ENCODE data around the gene HCN4. TPM values are rescaled to one million over a fixed set of nuclear protein-coding genes. Genes with fewer than 3 reads are reported as not detected.

Gene HCN4
- total RNA-seq, 1 experiment from 2014 or later, result not detected

GRCh38 chr15:73387507-73388255 is 18.9 kb upstream of the HCN4 start:
- Histone ChIP-seq H3K9me3 (replicated peaks) (no peaks in the 10 kb centered on the region), H3K4me1 (no peaks in the 10 kb centered on the region), H3K27ac (no peak overlapping the region), H3K36me3 (no peaks in the 10 kb centered on the region), H3K27me3 (peaks cover 3% of the 10 kb centered on the region; the same call in 1 of the 2 replicates), H3K4me3 (no peak overlapping the region)
- DNase-seq, result no peak

DNA sequence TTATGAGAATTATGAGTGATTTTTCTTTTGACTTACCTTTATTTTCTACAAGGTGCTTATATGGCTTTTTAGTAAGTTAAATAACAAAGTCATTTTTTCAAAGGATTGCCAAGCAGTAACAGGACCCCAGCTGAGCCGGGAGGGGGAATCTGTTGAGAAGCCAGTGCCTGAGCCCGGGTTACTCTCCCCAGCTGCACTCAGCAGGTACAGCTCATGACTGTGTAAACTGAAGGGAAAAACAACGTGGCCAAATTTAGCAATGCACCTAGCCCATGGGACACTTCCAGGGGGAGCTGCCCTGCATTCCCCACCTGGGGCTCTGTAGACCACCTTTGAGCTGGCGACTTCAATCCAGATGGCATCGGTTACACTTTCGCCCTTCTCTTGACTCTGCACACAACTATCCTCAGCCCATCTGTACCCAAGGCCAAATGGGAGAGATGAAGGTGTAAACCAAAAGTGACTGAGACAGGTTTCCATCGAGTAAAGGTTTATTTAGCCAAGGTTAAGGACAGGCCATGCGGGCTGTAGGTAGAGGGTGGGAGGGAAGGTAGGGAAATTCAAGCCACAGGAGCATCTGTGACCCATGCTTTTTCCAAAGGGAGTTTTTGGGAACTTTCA is 18.2 kb upstream of the HCN4 start:
- Histone ChIP-seq H3K27ac (no peak overlapping the region), H3K4me3 (no peak overlapping the region), H3K36me3 (no peaks in the 10 kb centered on the region), H3K4me1 (no peaks in the 10 kb centered on the region; the same call in 1 of the 2 replicates), H3K9me3 (replicated peaks) (no peaks in the 10 kb centered on the region), H3K27me3 (peaks cover 3% of the 10 kb centered on the region; the same call in 1 of the 2 replicates)
- no peak for DNase-seq

GRCh38 chr15:73386238-73386637 is 17.5 kb upstream of the HCN4 start:
- Histone ChIP-seq H3K4me3 (no peak overlapping the region), H3K36me3 (no peaks in the 10 kb centered on the region), H3K9me3 (replicated peaks) (no peaks in the 10 kb centered on the region), H3K27me3 (peaks cover 3% of the 10 kb centered on the region; the same call in 1 of the 2 replicates), H3K27ac (no peak overlapping the region), H3K4me1 (no peaks in the 10 kb centered on the region; the same call in 1 of the 2 replicates)
- no peak for DNase-seq

DNA sequence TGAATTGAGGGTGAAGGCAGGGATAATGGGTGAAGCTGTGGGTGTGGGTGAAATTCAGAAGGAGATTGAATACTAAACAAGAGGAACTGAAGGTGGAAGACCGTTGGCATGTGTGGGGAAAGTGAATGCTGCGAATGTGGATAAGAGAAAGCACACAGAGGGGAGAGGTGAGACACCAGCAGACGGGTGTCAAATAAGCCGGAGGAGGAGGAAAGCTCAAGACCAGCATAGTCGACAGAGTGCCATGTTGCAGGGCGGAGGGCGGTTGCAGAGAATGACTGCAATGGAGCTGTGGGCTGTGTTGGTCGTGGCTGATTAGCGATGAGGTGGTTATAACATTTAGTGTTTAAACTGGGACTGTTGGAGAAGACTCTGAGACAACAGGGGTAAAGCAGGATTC is 16.4 kb upstream of the HCN4 start:
- H3K9me3 ChIP-seq (replicated peaks), result no peaks in the 10 kb centered on the region
- H3K4me3 ChIP-seq, result no peak overlapping the region
- no peaks in the 10 kb centered on the region; the same call in 1 of the 2 replicates for H3K4me1 ChIP-seq
- H3K27ac ChIP-seq, result no peak overlapping the region
- DNase-seq, result no peak
- peaks cover 3% of the 10 kb centered on the region; the same call in 1 of the 2 replicates for H3K27me3 ChIP-seq
- H3K36me3 ChIP-seq, result no peaks in the 10 kb centered on the region

GRCh38 chr15:73383310-73384189 is 14.8 kb upstream of the HCN4 start:
- no peak overlapping the region for H3K4me3 ChIP-seq
- H3K36me3 ChIP-seq, result no peaks in the 10 kb centered on the region
- no peaks in the 10 kb centered on the region for H3K9me3 ChIP-seq (replicated peaks)
- no peaks in the 10 kb centered on the region; the same call in 1 of the 2 replicates for H3K4me1 ChIP-seq
- H3K27me3 ChIP-seq, result peaks cover 3% of the 10 kb centered on the region; the same call in 1 of the 2 replicates
- H3K27ac ChIP-seq, result no peak overlapping the region
- no peak for DNase-seq

GRCh38 chr15:73382115-73382514 is 13.4 kb upstream of the HCN4 start:
- Histone ChIP-seq H3K4me1 (no peaks in the 10 kb centered on the region; the same call in 1 of the 2 replicates), H3K36me3 (no peaks in the 10 kb centered on the region), H3K27me3 (peaks cover 3% of the 10 kb centered on the region; the same call in 1 of the 2 replicates), H3K4me3 (no peak overlapping the region), H3K9me3 (replicated peaks) (no peaks in the 10 kb centered on the region), H3K27ac (no peak overlapping the region)
- no peak for DNase-seq

DNA sequence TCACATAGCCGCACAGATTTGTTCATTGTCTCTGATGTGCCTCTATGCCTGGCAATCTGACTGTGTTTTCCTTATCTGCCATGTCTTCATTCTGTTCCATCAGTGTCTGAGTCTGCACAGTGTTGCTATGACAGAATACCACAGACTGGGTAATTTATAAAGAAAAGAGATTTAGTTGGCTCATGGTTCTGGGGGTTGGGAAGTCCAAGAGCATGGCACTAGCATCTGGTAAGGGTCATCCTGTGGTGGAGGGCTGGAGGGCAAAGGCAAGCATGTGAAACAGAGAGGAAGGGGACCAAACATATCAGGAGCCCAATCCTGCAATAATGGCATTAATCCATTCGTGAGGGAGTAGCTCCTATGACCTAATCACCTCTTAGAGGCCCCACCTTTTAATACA is 11.9 kb upstream of the HCN4 start:
- DNase-seq, result no peak
- no peaks in the 10 kb centered on the region for H3K36me3 ChIP-seq
- H3K4me3 ChIP-seq, result no peak overlapping the region
- H3K27me3 ChIP-seq, result no peaks in the 10 kb centered on the region
- H3K27ac ChIP-seq, result no peak overlapping the region
- no peaks in the 10 kb centered on the region; the same call in 1 of the 2 replicates for H3K4me1 ChIP-seq
- no peaks in the 10 kb centered on the region for H3K9me3 ChIP-seq (replicated peaks)

GRCh38 chr15:73378089-73378488 is 9.3 kb upstream of the HCN4 start:
- Histone ChIP-seq H3K4me3 (no peak overlapping the region), H3K4me1 (no peaks in the 10 kb centered on the region; the same call in 1 of the 2 replicates), H3K27ac (no peak overlapping the region), H3K9me3 (replicated peaks) (no peaks in the 10 kb centered on the region), H3K36me3 (no peaks in the 10 kb centered on the region), H3K27me3 (no peaks in the 10 kb centered on the region)
- DNase-seq, result no peak

DNA sequence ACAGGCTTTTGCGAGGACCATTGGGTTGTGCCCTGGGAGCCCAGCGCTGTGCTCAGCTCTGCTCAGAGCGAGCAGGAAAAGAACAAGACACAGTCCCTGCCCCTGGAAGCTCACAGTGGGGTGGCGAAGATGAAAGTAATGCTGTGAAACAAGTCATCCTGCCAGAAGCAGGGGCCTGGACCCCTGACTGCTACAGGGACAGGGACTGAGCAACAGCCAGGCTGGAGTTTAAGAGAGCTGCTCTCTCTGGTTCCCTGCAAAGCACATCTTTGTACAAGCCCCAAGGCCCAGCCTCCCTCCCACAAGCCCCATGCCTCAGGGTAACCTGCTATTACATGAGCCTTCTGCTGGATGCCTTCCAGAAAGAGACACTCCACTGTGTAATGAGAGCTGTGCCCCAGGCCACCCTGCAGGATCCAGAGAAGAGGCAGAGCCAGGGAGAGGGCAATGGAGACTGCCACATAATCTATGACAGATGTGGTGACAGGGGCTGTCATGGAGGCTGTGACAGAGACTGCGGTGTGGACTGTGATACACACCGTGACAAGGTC is 7.1 kb upstream of the HCN4 start:
- Histone ChIP-seq H3K9me3 (replicated peaks) (no peaks in the 10 kb centered on the region), H3K4me1 (no peaks in the 10 kb centered on the region), H3K4me3 (no peak overlapping the region), H3K27ac (no peak overlapping the region), H3K27me3 (no peaks in the 10 kb centered on the region), H3K36me3 (no peaks in the 10 kb centered on the region)
- DNase-seq, result peak; percentile 18 to 26

DNA sequence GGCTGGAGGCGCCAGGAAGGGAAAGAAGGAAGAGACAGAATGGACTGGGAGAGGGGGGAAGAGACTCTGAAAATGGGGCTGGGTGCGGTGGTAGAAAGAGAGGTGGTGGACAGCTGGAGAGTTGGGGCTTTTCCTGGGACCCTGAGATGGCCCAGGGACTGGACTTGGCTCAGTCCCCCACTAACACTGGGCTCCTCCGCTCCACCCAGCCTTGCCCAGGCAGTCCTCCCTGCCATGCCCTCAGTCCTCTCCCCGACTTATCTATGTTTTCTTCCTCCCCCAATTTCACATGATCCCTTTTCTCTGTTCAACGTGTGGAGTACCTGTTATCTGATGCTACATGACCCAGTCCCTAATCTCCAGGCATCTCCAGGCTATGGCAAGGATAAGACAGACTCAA is 6.3 kb upstream of the HCN4 start:
- no peaks in the 10 kb centered on the region for H3K27me3 ChIP-seq
- no peak overlapping the region for H3K4me3 ChIP-seq
- no peak for DNase-seq
- H3K27ac ChIP-seq, result no peak overlapping the region
- no peaks in the 10 kb centered on the region for H3K9me3 ChIP-seq (replicated peaks)
- H3K36me3 ChIP-seq, result no peaks in the 10 kb centered on the region
- no peaks in the 10 kb centered on the region for H3K4me1 ChIP-seq

DNA sequence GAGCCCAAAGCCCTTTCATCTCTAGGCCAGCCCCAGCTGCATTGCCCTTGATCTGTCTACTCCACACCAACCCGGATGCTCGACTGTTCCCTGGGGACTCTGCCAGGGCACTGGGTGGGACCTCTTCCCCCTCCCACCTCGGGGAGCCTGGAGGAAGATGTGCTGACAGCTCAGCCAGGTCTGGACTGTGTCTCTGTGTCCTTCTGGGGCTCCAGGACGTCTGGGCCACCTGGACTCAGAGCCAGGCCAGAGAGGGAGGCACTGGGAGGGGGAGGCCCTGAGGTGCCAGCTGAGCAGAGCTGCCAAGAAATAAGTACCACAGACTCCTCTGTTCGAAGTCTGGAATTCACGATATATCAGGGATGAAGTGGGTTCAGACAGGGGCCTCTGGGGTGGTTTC is 5.8 kb upstream of the HCN4 start:
- Histone ChIP-seq H3K27me3 (no peaks in the 10 kb centered on the region), H3K27ac (no peak overlapping the region)

GRCh38 chr15:73373221-73373620 is 4.5 kb upstream of the HCN4 start:
- Histone ChIP-seq H3K9me3 (replicated peaks) (no peaks in the 10 kb centered on the region), H3K27me3 (no peaks in the 10 kb centered on the region), H3K4me3 (no peak overlapping the region), H3K4me1 (no peaks in the 10 kb centered on the region), H3K27ac (no peak overlapping the region), H3K36me3 (no peaks in the 10 kb centered on the region)
- no peak for DNase-seq

More for the DNA sequence above, 5.8 kb upstream of the HCN4 start:
- no peak overlapping the region for H3K4me3 ChIP-seq
- H3K4me1 ChIP-seq, result no peaks in the 10 kb centered on the region
- H3K36me3 ChIP-seq, result no peaks in the 10 kb centered on the region
- no peak for DNase-seq
- no peaks in the 10 kb centered on the region for H3K9me3 ChIP-seq (replicated peaks)

GRCh38 chr15:73371812-73372211 is 3.1 kb upstream of the HCN4 start:
- Histone ChIP-seq H3K4me1 (no peaks in the 10 kb centered on the region), H3K27ac (no peak overlapping the region), H3K9me3 (replicated peaks) (no peaks in the 10 kb centered on the region), H3K27me3 (no peaks in the 10 kb centered on the region), H3K36me3 (no peaks in the 10 kb centered on the region), H3K4me3 (no peak overlapping the region)
- no peak for DNase-seq

GRCh38 chr15:73370151-73370550 is 1.4 kb upstream of the HCN4 start:
- Histone ChIP-seq H3K27me3 (peaks cover 2% of the 10 kb centered on the region; the same call in 1 of the 2 replicates), H3K4me3 (no peak overlapping the region), H3K4me1 (no peaks in the 10 kb centered on the region), H3K9me3 (replicated peaks) (no peaks in the 10 kb centered on the region), H3K27ac (no peak overlapping the region), H3K36me3 (no peaks in the 10 kb centered on the region)
- no peak for DNase-seq

Measured in SJCRH30 (cell line).